ENCODE data around the gene BDP1. TPM values are rescaled to one million over a fixed set of nuclear protein-coding genes. Genes with fewer than 3 reads are reported as not detected.
A peak's percentile ranks its signal among the peaks of the same experiment; 100 is the strongest.

Gene BDP1
- total RNA-seq, 1 experiment from 2014 or later = 22.0 TPM

GRCh38 chr5:71471193-71471592 is 15.7 kb downstream of the BDP1 start:
- Histone ChIP-seq H3K4me3 (replicated peaks in 1 of 2; ENCODE audit: low read depth in 1 of 2, low read length in 2 of 2) (no peak overlapping the region; a peak in 1 of 4 replicates), H2AFZ (ENCODE audit: low read depth, low read length, poor library complexity, severe bottlenecking) (no peak overlapping the region), H3K4me2 (ENCODE audit: low read length) (peak overlapping the region; percentile 59), H3K4me1 (ENCODE audit: control insufficient read depth in 1 of 2, insufficient read depth in 2 of 2, low read length in 2 of 2) (peaks cover 16 to 25% of the 10 kb centered on the region in 2 experiments), H4K20me1 (ENCODE audit: insufficient read depth) (no peaks in the 10 kb centered on the region), H3K27ac (ENCODE audit: low read depth, low read length) (peak overlapping the region; percentile 38), H3K9ac (ENCODE audit: low read length) (no peak overlapping the region), H3K79me2 (ENCODE audit: insufficient read depth, low read length) (peaks cover 19% of the 10 kb centered on the region; the same call in 1 of the 2 replicates), H3K9me3 (ENCODE audit: control insufficient read depth in 1 of 2, insufficient read depth in 1 of 2, low read depth in 1 of 2, low read length in 2 of 2) (no peaks in the 10 kb centered on the region), H3K27me3 (ENCODE audit: insufficient read depth, low read length) (no peaks in the 10 kb centered on the region), H3K9me2 (ENCODE audit: insufficient read depth) (no peaks in the 10 kb centered on the region), H3K36me3 (ENCODE audit: control insufficient read depth in 1 of 2, insufficient read depth in 2 of 2, low read length in 2 of 2) (peaks cover 25 to 32% of the 10 kb centered on the region in 2 experiments)
- ChIA-PET RAD21 (ENCODE audit: low non-redundant PET in 1 of 2, low total read pairs in 2 of 2, uncharacterized antibody in 2 of 2, unreplicated experiment in 2 of 2) (no interaction called here), POLR2A (no interaction called here), CTCF (no interaction called here)
- intact Hi-C loops (cut with micrococcal nuclease) = no loop called here
- ATAC-seq (peak; percentile 61), DNase-seq (ENCODE audit: low read depth, low spot score) (no peak)
- TF ChIP-seq SP1 (IDR thresholded peaks at IDR 0.05; ENCODE audit: low read depth) = no peak
- no peak for TF ChIP-seq MAX (IDR thresholded peaks at IDR 0.05)
- no peak for TF ChIP-seq ELF1 (IDR thresholded peaks at IDR 0.05; ENCODE audit: borderline replicate concordance, low read depth)
- no peak for TF ChIP-seq POLR2A (IDR thresholded peaks at IDR 0.05; ENCODE audit: borderline replicate concordance, extremely low read depth, insufficient read depth, insufficient read length)
- TF ChIP-seq FOSL1 (IDR thresholded peaks at IDR 0.05; ENCODE audit: low read depth) = 0 out of 2 replicates have a peak, but pooled peaks have one; percentile 16
- BruUV-seq (replicated peaks) = no TSS peak

- CTCF ChIA-PET = interaction anchor here (0.8 to 2.5 kb wide), 9 partner anchors 11 to 282 kb away, joined by 3 to 21 read pairs (median 5); partner anchors contain the start of gene BDP1
- no peak for DNase-seq (ENCODE audit: low read depth, low spot score)
- POLR2A ChIA-PET = no interaction called here
Observed at GRCh38 chr5:71475788-71476384, 20.4 kb downstream of the BDP1 start.

More at GRCh38 chr5:71475788-71476384, 20.4 kb downstream of the BDP1 start:
- Histone ChIP-seq H3K36me3 (ENCODE audit: control insufficient read depth in 1 of 2, insufficient read depth in 2 of 2, low read length in 2 of 2) (peaks cover 15 to 20% of the 10 kb centered on the region in 2 experiments; a peak in 3 of 4 replicates), H2AFZ (ENCODE audit: low read depth, low read length, poor library complexity, severe bottlenecking) (no peak overlapping the region), H4K20me1 (ENCODE audit: insufficient read depth) (no peaks in the 10 kb centered on the region), H3K9me2 (ENCODE audit: insufficient read depth) (no peaks in the 10 kb centered on the region), H3K27ac (ENCODE audit: low read depth, low read length) (no peak overlapping the region), H3K27me3 (ENCODE audit: insufficient read depth, low read length) (no peaks in the 10 kb centered on the region), H3K4me1 (ENCODE audit: control insufficient read depth in 1 of 2, insufficient read depth in 2 of 2, low read length in 2 of 2) (peaks cover 13 to 15% of the 10 kb centered on the region in 2 experiments), H3K9me3 (ENCODE audit: control insufficient read depth in 1 of 2, insufficient read depth in 1 of 2, low read depth in 1 of 2, low read length in 2 of 2) (no peaks in the 10 kb centered on the region), H3K9ac (ENCODE audit: low read length) (no peak overlapping the region), H3K79me2 (ENCODE audit: insufficient read depth, low read length) (peaks cover 17% of the 10 kb centered on the region; the same call in 1 of the 2 replicates), H3K4me3 (replicated peaks in 1 of 2; ENCODE audit: low read depth in 1 of 2, low read length in 2 of 2) (no peak overlapping the region), H3K4me2 (ENCODE audit: low read length) (no peak overlapping the region)
- no peak for TF ChIP-seq SP1 (IDR thresholded peaks at IDR 0.05; ENCODE audit: low read depth)
- TF ChIP-seq CBX3 (IDR thresholded peaks at IDR 0.05; ENCODE audit: low read depth) = no peak
- TF ChIP-seq CTCF (IDR thresholded peaks at IDR 0.05 in 2 of 3, conservative IDR thresholded peaks at IDR 0.05 in 1 of 3; ENCODE audit: borderline replicate concordance in 1 of 3, insufficient read depth in 1 of 3, low read depth in 2 of 3, low read length in 2 of 3) = peak; percentile 46 to 80 (median 77); a peak in 5 of 6 replicates
- TF ChIP-seq RAD21 (IDR thresholded peaks at IDR 0.05; ENCODE audit: low read depth) = peak; percentile 54
- intact Hi-C loops (cut with micrococcal nuclease) = loop anchor here (1.0 kb wide), 1 partner anchor 282 kb away; no protein-coding TSS in a partner anchor
- ATAC-seq = peak; percentile 83
- BruUV-seq (replicated peaks) = no TSS peak
- RAD21 ChIA-PET (ENCODE audit: low non-redundant PET in 1 of 2, low total read pairs in 2 of 2, uncharacterized antibody in 2 of 2, unreplicated experiment in 2 of 2) = interaction anchor here (1.2 to 1.6 kb wide), 2 partner anchors 282 kb away, joined by 4 to 7 read pairs; no protein-coding TSS in a partner anchor
